Lower leg skin (tissue), 4 donors: ENCODE measurements around the gene SLC28A1. TPM values are rescaled to one million over a fixed set of nuclear protein-coding genes. Genes with fewer than 3 reads are reported as not detected.

Experiments
- DNase-seq, 2 donors: peaks; one replicate each; pipeline ENCODE4 v3.0.0-alpha.2; 2019; ENCODE audit warnings: low spot score in 2 of 2
- H3K4me3 ChIP-seq: fragments of 200-600 bp; sonication (generic); 2 replicates; pipeline ENCODE4 v1.5.1; 2017; ENCODE audit warnings: mild to moderate bottlenecking, low read depth; ENCODE audit not compliant: poor library complexity, severe bottlenecking
- CTCF ChIP-seq, 3 donors: fragments of 450-650 bp; IDR thresholded peaks; one replicate each; pipeline ENCODE4 v1.5.1; 2016; ENCODE audit warnings: antibody characterized with exemption in 3 of 3, mild to moderate bottlenecking in 3 of 3, moderate library complexity in 2 of 3
- POLR2A ChIP-seq, 2 donors: fragments of 450-650 bp; IDR thresholded peaks; one replicate each; pipeline ENCODE4 v1.6.1; 2016 to 2017; ENCODE audit warnings: antibody characterized with exemption in 2 of 2, mild to moderate bottlenecking in 1 of 2, moderate library complexity in 1 of 2
- WGBS, 2 donors: methylation state at CpG; one replicate each; pipeline ENCODE4 v1.1.5; 2018; 5-methylcytosine and 5-hydroxymethylcytosine counted together
- intact Hi-C: fragments of 100-400 bp; cut with DNase I; formaldehyde crosslinking; loops from one replicate; pipeline ENCODE4 v1.15.0; 2023; ENCODE audit warnings: low total_unique reads
- total RNA-seq, 4 donors: library from RNA; depleted of rRNA; stranded (reverse); fragments of >200 nt; gene quantifications; one replicate each; pipeline ENCODE4 v1.1.0, GENCODE V29; 2016

The SLC28A1 gene
- total RNA-seq, 4 donors from 2014 or later = not detected

- WGBS, 2 donors = 84 to 95% methylated on average over 10 of the region's 10 CpGs
- intact Hi-C loops = no loop called here
- no peak overlapping the region for H3K4me3 ChIP-seq
- TF ChIP-seq CTCF (IDR thresholded peaks at IDR 0.05) (no peak), POLR2A (IDR thresholded peaks at IDR 0.05) (no peak)
- no peak for DNase-seq
Measured at GRCh38 chr15:84893607-84894006, 9.1 kb downstream of the SLC28A1 start.

- WGBS, 2 donors = 73% methylated on average over 9 to 12 of the region's 12 CpGs
Measured at GRCh38 chr15:84894736-84895425, 10.4 kb downstream of the SLC28A1 start.

GRCh38 chr15:84898761-84899160, 14.3 kb downstream of the SLC28A1 start:
- intact Hi-C loops = no loop called here
- no peak for TF ChIP-seq POLR2A (IDR thresholded peaks at IDR 0.05)
- no peak for TF ChIP-seq CTCF (IDR thresholded peaks at IDR 0.05)
- no peak overlapping the region for H3K4me3 ChIP-seq
- DNase-seq = no peak
- 60 to 61% methylated on average over 4 of the region's 4 CpGs for WGBS, 2 donors

More at GRCh38 chr15:84894736-84895425, 10.4 kb downstream of the SLC28A1 start:
- no peak for DNase-seq
- no peak overlapping the region for H3K4me3 ChIP-seq
- TF ChIP-seq POLR2A (IDR thresholded peaks at IDR 0.05) (no peak), CTCF (IDR thresholded peaks at IDR 0.05) (no peak)
- intact Hi-C loops = no loop called here

GRCh38 chr15:84899750-84900149, 15.3 kb downstream of the SLC28A1 start:
- intact Hi-C loops = no loop called here
- TF ChIP-seq POLR2A (IDR thresholded peaks at IDR 0.05) (no peak), CTCF (IDR thresholded peaks at IDR 0.05) (no peak)
- H3K4me3 ChIP-seq = no peak overlapping the region
- WGBS, 2 donors = 82 to 85% methylated on average over 7 of the region's 7 CpGs
- DNase-seq = no peak

GRCh38 chr15:84901540-84901939, 17.1 kb downstream of the SLC28A1 start:
- DNase-seq = no peak
- TF ChIP-seq CTCF (IDR thresholded peaks at IDR 0.05) (no peak), POLR2A (IDR thresholded peaks at IDR 0.05) (no peak)
- H3K4me3 ChIP-seq = no peak overlapping the region
- 94 to 97% methylated on average over 2 of the region's 2 CpGs for WGBS, 2 donors
- intact Hi-C loops = no loop called here

- WGBS, 2 donors = 95% methylated on average over 2 of the region's 2 CpGs
- DNase-seq = no peak
- H3K4me3 ChIP-seq = no peak overlapping the region
- intact Hi-C loops = no loop called here
- TF ChIP-seq POLR2A (IDR thresholded peaks at IDR 0.05) (no peak), CTCF (IDR thresholded peaks at IDR 0.05) (no peak)
Measured at GRCh38 chr15:84903751-84904150, 19.3 kb downstream of the SLC28A1 start.
